Muscle layer of colon (tissue), 2 donors: ENCODE results near the gene SCGB1A1.

Experiments used
- H3K27ac ChIP-seq: one replicate; pipeline ENCODE4 v1.7.0; 2013; ENCODE audit warnings: low read depth, mild to moderate bottlenecking, low read length, moderate library complexity
- H3K27me3 ChIP-seq, 2 donors: one replicate each; pipeline ENCODE4 v1.7.0; 2013; ENCODE audit warnings: low read length in 2 of 2, mild to moderate bottlenecking in 2 of 2; ENCODE audit not compliant: insufficient read depth in 2 of 2, control insufficient read depth in 1 of 2
- H3K36me3 ChIP-seq: one replicate; pipeline ENCODE4 v1.7.0; 2013; ENCODE audit warnings: mild to moderate bottlenecking, low read length; ENCODE audit not compliant: insufficient read depth
- H3K4me1 ChIP-seq: one replicate; pipeline ENCODE4 v1.7.0; 2013; ENCODE audit warnings: mild to moderate bottlenecking, low read length; ENCODE audit not compliant: insufficient read depth
- H3K4me3 ChIP-seq, 2 donors: one replicate each; pipeline ENCODE4 v1.7.0; 2013; ENCODE audit warnings: low read length in 2 of 2, low read depth in 1 of 2, mild to moderate bottlenecking in 1 of 2, moderate library complexity in 1 of 2
- H3K9ac ChIP-seq: one replicate; pipeline ENCODE4 v1.7.0; 2013; ENCODE audit warnings: low read length
- H3K9me3 ChIP-seq: one replicate; pipeline ENCODE4 v1.7.0; 2013; ENCODE audit warnings: mild to moderate bottlenecking, low read length
- donor health status: abdominal sarcoma.
- donor health status: Adenocarcinoma of cecum.

SCGB1A1 gene

DNA sequence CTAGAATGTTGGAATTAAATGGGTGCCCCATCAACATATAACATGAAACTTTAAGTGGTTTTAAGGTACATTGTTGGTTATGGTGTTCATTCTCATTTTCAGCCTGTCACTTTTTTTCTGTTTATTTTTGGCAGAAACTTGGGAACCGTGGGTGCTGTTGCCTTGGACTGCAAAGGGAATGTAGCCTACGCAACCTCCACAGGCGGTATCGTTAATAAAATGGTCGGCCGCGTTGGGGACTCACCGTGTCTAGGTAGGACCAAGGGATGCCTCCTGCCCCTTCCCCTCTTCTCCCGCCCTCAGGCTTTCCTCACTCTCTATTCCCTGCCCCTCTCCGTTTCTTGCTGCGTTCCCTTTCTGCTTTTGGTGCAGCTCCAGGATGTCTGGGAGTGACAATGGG, 29.8 kb upstream of the SCGB1A1 start:
- Histone ChIP-seq H3K4me1 (no peaks in the 10 kb centered on the region), H3K9me3 (no peaks in the 10 kb centered on the region), H3K36me3 (no peaks in the 10 kb centered on the region), H3K27ac (no peak overlapping the region), H3K9ac (no peak overlapping the region), H3K27me3 (no peaks in the 10 kb centered on the region), H3K4me3 (no peak overlapping the region)

DNA sequence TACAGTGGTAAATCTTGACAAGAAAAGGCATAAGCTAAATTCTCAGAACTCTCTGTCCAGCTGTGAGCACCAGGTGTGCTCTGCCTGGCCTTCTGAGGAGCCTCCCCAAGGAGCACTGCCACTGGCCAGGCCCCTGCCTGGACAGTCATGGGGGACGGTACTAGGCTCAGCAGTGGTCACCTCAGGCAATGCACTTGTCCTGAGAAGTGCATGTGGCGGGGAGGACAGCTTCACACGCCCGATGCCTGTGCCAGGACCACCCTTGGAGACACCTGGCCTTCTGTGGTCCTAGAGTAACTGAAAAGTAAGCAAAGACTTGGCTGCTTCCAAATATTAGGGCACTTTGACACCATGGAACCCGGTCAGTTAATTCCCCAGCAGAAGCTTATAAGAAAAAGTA, 28.6 kb upstream of the SCGB1A1 start:
- Histone ChIP-seq H3K27ac (no peak overlapping the region), H3K4me3 (no peak overlapping the region), H3K27me3 (no peaks in the 10 kb centered on the region), H3K9ac (no peak overlapping the region), H3K9me3 (no peaks in the 10 kb centered on the region), H3K4me1 (peaks cover 7% of the 10 kb centered on the region), H3K36me3 (no peaks in the 10 kb centered on the region)

DNA sequence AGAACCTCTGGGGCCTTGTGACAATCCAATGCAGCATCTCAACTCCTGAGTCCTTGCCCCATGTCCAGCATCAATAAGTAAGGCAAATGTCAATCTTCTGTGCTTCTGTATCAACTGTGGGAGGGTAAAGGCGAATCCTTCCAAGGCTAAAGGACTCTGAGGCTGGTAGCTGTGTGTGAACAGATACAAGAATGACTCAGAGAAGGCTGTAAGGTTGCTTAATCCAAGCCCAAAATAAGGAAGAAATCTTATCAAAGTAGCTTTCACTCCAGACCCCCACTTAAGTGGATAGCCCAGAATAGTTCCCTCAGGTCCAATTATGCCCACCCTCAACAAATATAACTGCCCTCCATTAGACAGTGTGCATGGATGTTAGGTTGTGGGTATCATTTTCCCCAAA, 28.1 kb upstream of the SCGB1A1 start:
- Histone ChIP-seq H3K27ac (no peak overlapping the region), H3K36me3 (no peaks in the 10 kb centered on the region), H3K4me1 (peaks cover 10% of the 10 kb centered on the region), H3K27me3 (no peaks in the 10 kb centered on the region), H3K9ac (no peak overlapping the region), H3K9me3 (no peaks in the 10 kb centered on the region), H3K4me3 (no peak overlapping the region)

DNA sequence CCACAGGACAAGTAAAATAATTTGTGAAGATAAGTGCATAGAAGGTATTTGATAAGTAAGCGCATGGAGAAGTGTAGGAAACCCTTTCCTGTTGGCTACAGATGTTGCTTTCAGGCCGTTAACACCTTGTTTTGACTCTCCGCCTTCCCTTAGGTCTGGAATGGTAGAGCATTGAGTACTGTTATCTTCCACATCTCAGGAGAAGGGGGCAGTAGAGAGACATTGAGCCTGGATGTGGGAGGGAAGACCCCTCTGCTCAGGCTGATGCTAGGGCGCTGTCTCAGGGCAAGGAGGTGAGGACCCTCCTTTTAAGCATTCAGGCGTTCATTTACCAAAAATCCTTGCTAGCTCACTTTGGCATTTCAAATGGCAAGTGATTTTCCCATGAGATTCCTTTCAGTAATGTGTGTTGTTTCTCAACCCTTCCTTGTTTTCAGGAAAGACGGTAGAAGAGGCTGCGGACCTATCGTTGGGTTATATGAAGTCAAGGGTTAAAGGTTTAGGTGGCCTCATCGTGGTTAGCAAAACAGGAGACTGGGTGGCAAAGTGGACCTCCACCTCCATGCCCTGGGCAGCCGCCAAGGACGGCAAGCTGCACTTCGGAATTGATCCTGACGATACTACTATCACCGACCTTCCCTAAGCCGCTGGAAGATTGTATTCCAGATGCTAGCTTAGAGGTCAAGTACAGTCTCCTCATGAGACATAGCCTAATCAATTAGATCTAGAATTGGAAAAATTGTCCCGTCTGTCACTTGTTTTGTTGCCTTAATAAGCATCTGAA, 27.0 kb upstream of the SCGB1A1 start:
- Histone ChIP-seq H3K27ac (no peak overlapping the region), H3K4me3 (no peak overlapping the region), H3K27me3 (no peaks in the 10 kb centered on the region), H3K36me3 (no peaks in the 10 kb centered on the region), H3K9ac (no peak overlapping the region), H3K4me1 (peaks cover 16% of the 10 kb centered on the region), H3K9me3 (no peaks in the 10 kb centered on the region)

DNA sequence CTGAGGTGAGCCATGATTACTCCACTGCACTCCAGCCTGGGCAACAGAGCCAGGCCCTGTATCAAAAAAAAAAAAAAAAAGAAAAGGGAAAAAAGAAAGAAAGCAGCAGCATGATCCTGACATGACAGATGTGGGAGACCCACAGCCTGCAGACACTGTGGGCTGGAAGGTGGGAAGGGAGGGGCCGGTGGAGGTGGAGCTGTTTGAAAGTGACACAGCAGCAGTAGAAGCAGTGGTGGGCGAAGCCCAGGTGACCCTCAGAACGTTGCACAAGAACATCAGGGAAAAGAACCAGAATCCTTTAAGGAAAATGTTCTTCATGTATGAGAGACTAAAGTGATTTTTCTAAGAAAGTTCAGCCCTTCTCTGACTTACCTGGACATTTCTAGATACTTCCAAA, 26.3 kb upstream of the SCGB1A1 start:
- Histone ChIP-seq H3K9ac (no peak overlapping the region), H3K27ac (no peak overlapping the region), H3K36me3 (no peaks in the 10 kb centered on the region), H3K4me3 (no peak overlapping the region), H3K9me3 (no peaks in the 10 kb centered on the region), H3K27me3 (no peaks in the 10 kb centered on the region), H3K4me1 (peaks cover 17% of the 10 kb centered on the region)

DNA sequence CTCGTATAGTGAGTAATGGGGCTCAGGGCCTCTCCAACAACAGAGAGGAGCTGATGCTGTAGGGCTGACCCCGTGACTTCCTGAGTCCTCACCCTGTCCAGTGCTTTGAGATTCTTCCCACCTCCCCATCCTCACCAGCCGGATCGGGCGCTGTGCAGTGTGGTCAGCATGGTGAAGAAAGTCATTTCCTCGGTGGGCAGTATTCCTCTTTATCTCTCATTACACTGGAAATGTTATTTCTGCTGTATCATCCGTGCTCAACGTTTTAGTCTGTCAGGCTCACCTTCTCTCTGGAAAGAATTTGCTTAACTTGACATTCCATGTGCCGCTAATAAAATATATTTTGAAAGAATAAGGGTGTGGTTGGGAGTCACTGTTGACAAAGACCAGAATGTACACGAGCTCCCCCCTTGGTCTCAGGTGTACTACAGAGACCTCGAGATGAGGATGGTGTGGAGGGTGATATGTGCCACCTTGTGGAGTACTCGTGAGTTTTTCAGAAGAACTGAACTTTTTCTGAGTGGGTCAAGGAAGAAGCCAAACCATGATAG, 25.7 kb upstream of the SCGB1A1 start:
- Histone ChIP-seq H3K9ac (no peak overlapping the region), H3K27ac (no peak overlapping the region), H3K4me1 (peaks cover 21% of the 10 kb centered on the region), H3K9me3 (no peaks in the 10 kb centered on the region), H3K36me3 (no peaks in the 10 kb centered on the region), H3K27me3 (no peaks in the 10 kb centered on the region), H3K4me3 (no peak overlapping the region)

DNA sequence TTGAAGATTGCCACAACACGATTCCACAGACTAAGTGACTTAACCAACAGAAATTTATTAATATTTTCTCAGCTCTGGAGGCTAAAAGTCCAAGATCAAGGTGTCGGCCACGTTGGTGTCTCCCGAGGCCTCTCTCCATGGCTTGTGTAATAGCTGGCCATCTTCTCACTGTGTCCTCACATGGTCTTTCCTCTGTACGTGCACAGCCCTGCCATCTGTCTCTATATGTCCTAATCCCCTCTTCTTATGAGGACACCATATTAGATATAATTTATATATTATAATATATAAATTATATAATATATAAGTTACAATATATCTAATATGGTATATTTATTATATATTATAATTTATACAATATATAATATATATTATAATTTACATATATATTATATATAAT, 25.1 kb upstream of the SCGB1A1 start:
- Histone ChIP-seq H3K27ac (no peak overlapping the region), H3K36me3 (no peaks in the 10 kb centered on the region), H3K27me3 (no peaks in the 10 kb centered on the region), H3K4me3 (no peak overlapping the region), H3K9ac (no peak overlapping the region), H3K4me1 (peaks cover 27% of the 10 kb centered on the region), H3K9me3 (no peaks in the 10 kb centered on the region)

DNA sequence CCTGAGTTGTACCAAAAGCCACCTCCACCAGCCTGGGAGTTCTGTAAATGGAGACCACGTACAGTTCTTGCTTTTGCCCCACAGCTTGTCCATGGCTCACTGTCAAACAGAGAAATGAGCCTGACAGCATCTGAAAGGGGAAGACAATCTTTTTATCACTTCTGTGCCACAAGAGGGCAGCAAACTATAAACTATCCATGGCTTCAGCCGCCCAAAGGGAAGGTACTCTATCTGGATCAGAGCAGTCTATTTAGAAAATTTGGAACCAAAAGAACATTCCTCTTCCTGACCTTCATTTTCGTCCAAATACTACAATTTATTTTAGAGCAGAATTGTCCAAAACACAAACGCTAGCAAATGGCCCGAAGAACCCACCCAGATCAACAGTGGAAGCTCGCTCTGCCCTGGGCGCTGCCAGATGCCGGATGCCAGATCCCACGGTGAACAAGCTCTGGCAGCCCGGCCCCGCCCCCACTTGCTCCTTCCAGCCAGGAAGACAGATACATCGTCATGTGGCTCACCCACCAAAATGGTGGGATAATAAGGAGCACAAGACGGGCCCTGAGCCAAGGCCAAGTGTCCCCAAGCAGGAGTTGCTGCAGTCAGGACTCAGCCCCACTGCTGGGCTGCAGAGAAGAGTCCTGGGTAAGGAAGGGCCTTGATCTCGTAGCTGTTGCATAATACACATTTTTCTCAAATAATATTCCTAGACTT, 23.9 kb upstream of the SCGB1A1 start:
- peaks cover 40% of the 10 kb centered on the region for H3K4me1 ChIP-seq
- peak overlapping the region; percentile 67 for H3K27ac ChIP-seq
- H3K4me3 ChIP-seq = peak overlapping the region; percentile 11 to 56
- H3K9me3 ChIP-seq = no peaks in the 10 kb centered on the region
- no peaks in the 10 kb centered on the region for H3K27me3 ChIP-seq
- H3K36me3 ChIP-seq = no peaks in the 10 kb centered on the region
- peak overlapping the region; percentile 17 for H3K9ac ChIP-seq

DNA sequence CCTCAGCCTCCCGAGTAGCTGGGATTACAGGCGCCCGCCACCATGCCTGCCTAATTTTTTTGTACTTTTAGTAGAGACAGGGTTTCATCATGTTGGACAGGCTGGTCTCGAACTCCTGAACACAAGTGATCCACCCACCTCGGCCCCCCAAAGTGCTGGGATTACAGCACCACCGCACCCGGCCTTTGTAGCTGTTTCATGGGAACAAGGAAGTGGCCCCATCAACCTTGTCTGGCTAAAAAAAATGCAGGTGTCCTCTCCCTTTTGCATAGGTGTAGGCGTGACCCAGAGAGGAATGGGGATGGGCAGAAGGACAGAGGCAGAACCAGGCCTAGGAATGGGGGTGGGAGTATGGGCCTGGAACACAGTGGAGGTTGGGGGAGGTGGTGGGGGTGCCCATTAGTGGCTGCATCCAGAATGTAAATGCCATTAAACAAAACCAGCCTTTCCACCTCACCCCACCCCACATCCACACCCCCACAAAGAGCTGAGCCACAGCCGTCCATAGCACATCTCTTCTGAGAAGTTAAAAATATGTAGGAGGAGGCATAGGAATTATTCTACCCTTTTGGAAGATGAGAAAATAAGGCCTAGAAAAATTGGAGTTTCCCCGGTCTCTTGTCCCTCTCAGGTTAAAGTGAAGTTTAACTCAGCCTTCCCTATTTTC, 22.8 kb upstream of the SCGB1A1 start:
- Histone ChIP-seq H3K36me3 (no peaks in the 10 kb centered on the region), H3K4me3 (no peak overlapping the region), H3K9ac (no peak overlapping the region), H3K4me1 (peaks cover 50% of the 10 kb centered on the region), H3K9me3 (no peaks in the 10 kb centered on the region), H3K27me3 (no peaks in the 10 kb centered on the region), H3K27ac (peak overlapping the region; percentile 57)

DNA sequence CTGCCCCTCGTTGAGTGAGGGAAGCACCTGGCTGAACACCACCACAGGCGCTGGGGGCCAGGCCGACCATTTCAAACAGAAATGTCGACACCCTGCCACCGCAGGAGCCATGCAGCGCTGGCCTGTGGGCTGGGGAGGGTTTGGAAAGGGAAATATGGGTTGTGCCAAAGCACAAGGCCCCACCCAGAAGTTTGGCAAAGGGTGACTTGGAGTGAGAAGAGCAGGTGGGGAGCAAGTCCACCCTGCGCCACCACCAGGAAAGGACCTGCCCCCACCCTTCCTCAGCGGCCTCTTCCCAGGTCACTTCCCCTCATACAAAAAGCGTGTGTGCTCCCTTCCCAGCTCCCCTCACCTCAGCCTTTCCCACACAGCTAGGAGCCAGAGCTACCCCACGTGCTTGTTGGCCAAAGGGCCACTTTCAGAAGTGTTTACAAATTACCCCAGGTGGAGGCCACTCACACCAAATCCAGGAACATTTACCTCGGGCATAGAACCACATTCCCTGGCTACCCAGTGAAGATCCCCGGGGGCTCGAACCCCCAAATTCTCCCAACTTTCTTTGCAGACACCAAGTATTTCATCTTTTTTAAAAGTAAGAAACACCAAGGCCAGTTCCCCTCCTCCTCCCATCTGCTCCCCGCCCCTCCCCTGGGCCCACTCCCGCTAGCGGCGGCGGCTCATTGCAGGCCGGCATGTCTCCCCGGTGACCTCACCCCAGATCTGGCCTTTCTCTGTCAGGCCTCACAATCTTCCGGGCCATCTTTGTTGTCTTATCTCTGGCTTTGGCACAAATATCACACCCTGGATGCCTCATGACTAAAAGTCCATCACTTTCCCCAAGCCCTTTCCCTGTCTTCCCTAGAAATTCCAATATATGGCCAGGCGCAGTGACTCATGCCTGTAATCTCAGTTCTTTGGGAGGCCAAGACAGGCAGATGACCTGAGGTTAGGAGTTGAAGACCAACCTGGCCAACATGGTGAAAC, 20.5 kb upstream of the SCGB1A1 start:
- peak overlapping the region; percentile 59 for H3K9ac ChIP-seq
- no peaks in the 10 kb centered on the region for H3K9me3 ChIP-seq
- peaks cover 73% of the 10 kb centered on the region for H3K4me1 ChIP-seq
- no peaks in the 10 kb centered on the region for H3K36me3 ChIP-seq
- H3K4me3 ChIP-seq = no peak overlapping the region
- peak overlapping the region; percentile 88 for H3K27ac ChIP-seq
- no peaks in the 10 kb centered on the region for H3K27me3 ChIP-seq
